C4-2B (cell line): Measurements from ENCODE around the gene EFR3B.

Source experiments
- CTCF ChIP-seq: fragments of 450-650 bp; conservative IDR thresholded peaks from 2 replicates; pipeline ENCODE4 v1.5.1; 2017; ENCODE audit warnings: mild to moderate bottlenecking
- ZFX ChIP-seq: fragments of 450-650 bp; IDR thresholded peaks from 2 replicates; pipeline ENCODE4 v1.6.1; 2017

- no peak for TF ChIP-seq CTCF
- TF ChIP-seq ZFX: no peak
Measured at GRCh38 chr2:25164561-25164960, 122.7 kb downstream of the EFR3B start.
